DOHH2 (cell line): ENCODE data around the gene ERH.

Experiments
- EZH2phosphoT487 ChIP-seq: fragments of 200-600 bp; sonication (generic); IDR thresholded peaks from 2 replicates; pipeline ENCODE4 v1.6.1; 2017; ENCODE audit warnings: borderline replicate concordance, mild to moderate bottlenecking, antibody characterized with exemption, low read length, moderate library complexity, mixed read lengths
- TF ChIP-seq, protein P1 (sequence below): fragments of 200-600 bp; sonication (generic); IDR thresholded peaks from one replicate; pipeline ENCODE4 v1.5.1; 2014; ENCODE audit warnings: antibody characterized with exemption, mild to moderate bottlenecking, low read depth, low read length; ENCODE audit not compliant: poor library complexity, severe bottlenecking

- TF ChIP-seq, protein P1, sequence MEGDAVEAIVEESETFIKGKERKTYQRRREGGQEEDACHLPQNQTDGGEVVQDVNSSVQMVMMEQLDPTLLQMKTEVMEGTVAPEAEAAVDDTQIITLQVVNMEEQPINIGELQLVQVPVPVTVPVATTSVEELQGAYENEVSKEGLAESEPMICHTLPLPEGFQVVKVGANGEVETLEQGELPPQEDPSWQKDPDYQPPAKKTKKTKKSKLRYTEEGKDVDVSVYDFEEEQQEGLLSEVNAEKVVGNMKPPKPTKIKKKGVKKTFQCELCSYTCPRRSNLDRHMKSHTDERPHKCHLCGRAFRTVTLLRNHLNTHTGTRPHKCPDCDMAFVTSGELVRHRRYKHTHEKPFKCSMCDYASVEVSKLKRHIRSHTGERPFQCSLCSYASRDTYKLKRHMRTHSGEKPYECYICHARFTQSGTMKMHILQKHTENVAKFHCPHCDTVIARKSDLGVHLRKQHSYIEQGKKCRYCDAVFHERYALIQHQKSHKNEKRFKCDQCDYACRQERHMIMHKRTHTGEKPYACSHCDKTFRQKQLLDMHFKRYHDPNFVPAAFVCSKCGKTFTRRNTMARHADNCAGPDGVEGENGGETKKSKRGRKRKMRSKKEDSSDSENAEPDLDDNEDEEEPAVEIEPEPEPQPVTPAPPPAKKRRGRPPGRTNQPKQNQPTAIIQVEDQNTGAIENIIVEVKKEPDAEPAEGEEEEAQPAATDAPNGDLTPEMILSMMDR, result no peak
- TF ChIP-seq EZH2phosphoT487, result no peak
Measured at GRCh38 chr14:69356903-69357543, 41.1 kb downstream of the ERH start.
